GM18870 (cell line): ENCODE data around the gene ADCY4.

ENCODE experiments used
- ATAC-seq: cut with Tn5 transposase; IDR thresholded peaks from one replicate; pipeline ENCODE4 v1.9.1; 2021; ENCODE audit warnings: moderate library complexity; ENCODE audit not compliant: unreplicated experiment

ADCY4 gene

DNA sequence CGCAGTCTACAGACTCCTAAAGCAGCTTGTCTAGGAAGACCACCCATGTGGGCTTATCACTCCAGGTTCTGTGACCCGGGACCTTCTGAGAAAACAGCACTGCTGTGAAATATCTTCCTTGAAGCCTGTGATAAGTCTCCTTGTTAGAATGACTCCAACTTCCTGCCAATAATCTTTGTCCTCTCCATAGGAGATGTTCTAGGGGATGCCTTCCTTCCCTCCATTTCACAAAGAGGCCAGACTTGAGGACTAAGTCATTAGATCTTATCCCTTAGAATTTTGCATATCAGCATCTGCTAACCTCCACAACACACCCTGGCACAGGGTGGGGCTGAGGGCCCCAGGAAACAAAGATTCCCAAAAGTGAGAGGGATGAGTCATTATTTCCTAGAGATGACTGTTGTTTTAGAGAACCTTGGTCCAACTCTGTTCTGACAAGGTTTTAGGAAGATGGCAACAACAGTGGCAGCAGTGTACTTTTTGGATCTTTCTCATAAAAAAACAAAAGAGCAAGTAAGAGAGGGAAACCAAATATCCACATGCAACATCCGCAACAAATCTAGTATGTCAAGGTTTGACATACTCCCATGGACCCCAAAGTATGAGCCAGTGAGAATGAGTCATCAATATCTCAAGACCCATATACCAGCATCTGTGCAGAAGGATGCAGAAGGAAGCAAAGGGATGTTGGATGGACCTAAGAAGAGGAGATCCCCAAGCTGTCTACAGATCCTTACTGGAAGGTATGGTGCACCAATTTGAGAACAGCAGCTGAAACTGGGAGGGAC lies 17.5 kb downstream of the ADCY4 start:
- no peak for ATAC-seq

- no peak for ATAC-seq
These were observed 18.3 kb downstream of the ADCY4 start for GRCh38 chr14:24316597-24316950.

DNA sequence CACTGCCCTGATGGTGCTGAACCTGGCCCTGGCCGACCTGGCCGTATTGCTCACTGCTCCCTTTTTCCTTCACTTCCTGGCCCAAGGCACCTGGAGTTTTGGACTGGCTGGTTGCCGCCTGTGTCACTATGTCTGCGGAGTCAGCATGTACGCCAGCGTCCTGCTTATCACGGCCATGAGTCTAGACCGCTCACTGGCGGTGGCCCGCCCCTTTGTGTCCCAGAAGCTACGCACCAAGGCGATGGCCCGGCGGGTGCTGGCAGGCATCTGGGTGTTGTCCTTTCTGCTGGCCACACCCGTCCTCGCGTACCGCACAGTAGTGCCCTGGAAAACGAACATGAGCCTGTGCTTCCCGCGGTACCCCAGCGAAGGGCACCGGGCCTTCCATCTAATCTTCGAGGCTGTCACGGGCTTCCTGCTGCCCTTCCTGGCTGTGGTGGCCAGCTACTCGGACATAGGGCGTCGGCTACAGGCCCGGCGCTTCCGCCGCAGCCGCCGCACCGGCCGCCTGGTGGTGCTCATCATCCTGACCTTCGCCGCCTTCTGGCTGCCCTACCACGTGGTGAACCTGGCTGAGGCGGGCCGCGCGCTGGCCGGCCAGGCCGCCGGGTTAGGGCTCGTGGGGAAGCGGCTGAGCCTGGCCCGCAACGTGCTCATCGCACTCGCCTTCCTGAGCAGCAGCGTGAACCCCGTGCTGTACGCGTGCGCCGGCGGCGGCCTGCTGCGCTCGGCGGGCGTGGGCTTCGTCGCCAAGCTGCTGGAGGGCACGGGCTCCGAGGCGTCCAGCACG lies 18.9 kb downstream of the ADCY4 start:
- no peak for ATAC-seq

GRCh38 chr14:24315243-24315806 lies 19.5 kb downstream of the ADCY4 start:
- no peak for ATAC-seq

GRCh38 chr14:24314377-24315193 lies 20.3 kb downstream of the ADCY4 start:
- no peak for ATAC-seq

- ATAC-seq, result no peak
These were observed 21.0 kb downstream of the ADCY4 start for GRCh38 chr14:24313913-24314312.

GRCh38 chr14:24312736-24313507 lies 21.9 kb downstream of the ADCY4 start:
- no peak for ATAC-seq

DNA sequence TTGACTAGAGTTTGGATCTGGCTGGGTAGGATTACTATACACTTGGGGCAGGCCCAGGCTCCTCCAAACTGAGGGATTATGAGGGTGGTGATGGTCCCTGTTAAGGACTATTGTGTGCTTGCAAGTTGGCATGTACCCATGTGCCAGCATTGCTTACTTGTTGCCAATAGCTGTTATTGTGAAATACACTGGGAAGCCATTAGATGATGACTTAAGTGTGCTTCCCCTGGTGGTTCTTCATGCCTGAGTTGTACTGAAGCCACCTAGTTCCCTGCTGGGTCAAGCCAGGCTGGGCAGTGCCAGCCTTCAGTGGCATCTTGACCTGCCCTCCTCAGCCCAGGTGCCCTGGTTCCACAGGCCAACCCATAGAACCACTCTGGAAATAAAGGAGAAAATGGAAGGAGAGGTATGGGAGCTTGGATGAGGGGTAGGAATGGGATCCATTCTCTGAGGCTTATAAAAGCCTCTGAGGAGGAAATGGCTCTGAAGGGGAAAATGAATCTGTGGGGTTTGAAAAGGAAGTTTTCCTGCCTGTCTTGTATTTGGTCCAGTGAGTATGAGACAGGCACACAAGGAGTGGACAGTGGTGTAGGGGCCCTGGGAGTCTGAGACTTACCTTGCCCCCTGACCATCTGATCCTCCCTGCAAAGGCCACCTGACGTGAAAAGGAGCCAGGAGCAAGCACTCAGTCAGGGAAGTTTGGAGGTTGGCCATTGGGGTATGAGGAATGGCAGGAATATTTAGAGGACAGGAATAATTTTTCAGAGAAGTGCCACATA lies 22.8 kb downstream of the ADCY4 start:
- ATAC-seq, result no peak

- ATAC-seq, result no peak
These were observed 23.9 kb downstream of the ADCY4 start, which contains the start of gene LTB4R for GRCh38 chr14:24310646-24311604. TSS of gene LTB4R (plus strand) at chr14:24311502. CDS start at chr14:24315652, 4,150 bp downstream.

GRCh38 chr14:24310265-24310645 lies 24.6 kb downstream of the ADCY4 start:
- ATAC-seq, result no peak

DNA sequence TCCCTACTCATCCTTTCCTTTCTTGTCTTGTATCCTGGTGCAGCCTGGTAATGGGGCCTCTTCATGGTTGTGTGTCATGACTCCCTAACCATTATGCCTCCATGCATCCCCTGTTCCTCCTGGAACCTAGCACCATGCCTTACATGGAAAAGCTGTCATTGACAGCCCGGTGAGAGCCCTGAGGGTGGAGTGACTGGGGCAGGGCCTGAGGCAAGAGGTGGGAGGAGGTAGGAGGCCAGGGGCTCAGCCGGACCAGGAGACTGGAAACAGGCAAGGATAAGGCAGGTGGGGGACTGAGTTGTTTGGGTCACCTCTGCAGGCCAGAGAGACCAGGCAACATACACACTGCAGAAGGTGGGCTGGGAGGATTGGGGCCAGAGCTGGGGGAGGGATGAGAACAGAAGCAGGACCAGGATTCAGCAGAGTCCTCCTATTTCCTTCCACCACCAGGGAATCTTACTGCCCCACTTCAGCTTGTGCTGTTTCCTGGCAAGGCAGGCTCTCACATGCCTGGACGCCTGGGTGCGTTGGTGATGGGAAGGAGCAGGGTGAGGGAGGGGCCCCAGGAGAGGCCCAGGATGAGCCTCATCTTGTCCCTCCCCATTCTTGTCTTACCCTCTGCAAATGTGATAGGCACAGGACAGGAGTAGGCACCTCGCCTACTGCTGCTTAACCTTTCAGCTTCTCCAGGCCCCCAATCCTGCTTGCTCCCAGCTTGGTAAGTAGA lies 25.2 kb downstream of the ADCY4 start, which contains the start of gene LTB4R2:
Gene LTB4R2 (plus strand): TSS at position 603 of the 727 bp plus-strand sequence. CDS start 525 bp downstream, outside the sequence.
- no peak for ATAC-seq

DNA sequence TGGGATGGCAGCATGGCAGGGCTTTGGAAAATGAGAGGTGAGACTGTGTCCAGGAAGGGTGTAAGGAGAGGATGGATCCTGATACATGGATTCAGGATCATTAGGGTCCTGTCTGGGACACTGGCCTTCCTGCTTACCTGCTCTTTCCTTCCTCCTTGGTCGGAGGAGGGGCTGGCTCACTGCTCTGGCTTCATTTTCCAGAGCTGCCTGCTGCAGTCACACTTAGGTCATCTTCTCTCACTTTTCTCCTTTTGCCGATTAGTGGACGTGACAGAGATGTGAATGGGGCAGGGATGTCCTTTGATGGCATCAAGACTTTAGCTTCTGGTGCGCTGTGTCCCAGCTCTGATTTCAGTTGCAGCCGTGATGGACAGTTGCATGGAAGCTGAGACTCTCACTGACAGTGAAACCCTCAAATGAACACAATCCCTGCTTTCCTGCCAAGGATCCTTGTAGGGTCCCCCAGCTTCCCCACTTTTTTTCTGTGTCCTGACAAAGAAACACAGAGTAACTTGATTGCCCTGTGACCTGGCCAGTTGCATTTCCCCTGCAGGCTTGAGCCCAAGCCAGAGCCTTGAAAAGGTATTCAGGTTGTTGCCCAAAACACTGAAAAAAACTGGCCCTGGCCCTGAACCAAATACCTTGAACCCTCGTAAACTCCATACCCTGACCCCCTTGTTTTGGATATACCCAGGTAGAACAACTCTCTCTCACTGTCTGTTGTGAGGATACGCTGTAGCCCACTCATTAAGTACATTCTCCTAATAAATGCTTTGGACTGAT lies 26.3 kb downstream of the ADCY4 start:
- no peak for ATAC-seq

GRCh38 chr14:24307575-24308341 lies 27.1 kb downstream of the ADCY4 start, which contains the start of gene CIDEB:
TSS of gene CIDEB (minus strand) at chr14:24307977. CDS start at chr14:24307858, 119 bp downstream.
- no peak for ATAC-seq

DNA sequence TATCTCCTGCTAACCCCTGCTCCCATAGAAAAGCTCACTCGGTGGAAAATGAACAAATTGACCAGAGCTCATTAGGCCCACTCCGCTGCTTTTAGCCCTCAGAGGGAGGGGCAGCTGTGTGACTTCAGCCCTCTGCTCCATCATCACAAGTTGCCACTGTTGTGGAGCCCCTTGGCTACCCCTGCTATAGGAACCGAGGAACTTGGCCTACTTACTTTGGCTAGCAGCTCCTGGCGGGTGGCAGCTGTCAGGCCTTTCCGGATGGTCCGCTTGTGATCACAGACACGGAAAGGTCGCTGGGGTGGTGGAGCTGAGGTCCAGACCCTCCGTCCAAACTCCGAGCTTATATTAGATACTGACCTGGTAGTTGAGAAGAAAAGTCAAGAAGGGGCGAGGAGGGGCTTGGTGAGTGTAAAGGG lies 27.7 kb downstream of the ADCY4 start:
- ATAC-seq, result no peak

GRCh38 chr14:24304019-24304387 lies 30.9 kb downstream of the ADCY4 start:
- no peak for ATAC-seq
